Kidney glomerular epithelial cell (primary cell): ENCODE measurements around the gene ST8SIA2.
"Not testable (repeated sequence)": the region's sequence is repeated elsewhere in the genome, so short reads cannot be mapped to it uniquely, and the experiment has no call there.

ENCODE experiments used
- DNase-seq: peaks from one replicate; lab custom pipeline; 2025; lab: John Stamatoyannopoulos, UW

ST8SIA2 gene

DNA sequence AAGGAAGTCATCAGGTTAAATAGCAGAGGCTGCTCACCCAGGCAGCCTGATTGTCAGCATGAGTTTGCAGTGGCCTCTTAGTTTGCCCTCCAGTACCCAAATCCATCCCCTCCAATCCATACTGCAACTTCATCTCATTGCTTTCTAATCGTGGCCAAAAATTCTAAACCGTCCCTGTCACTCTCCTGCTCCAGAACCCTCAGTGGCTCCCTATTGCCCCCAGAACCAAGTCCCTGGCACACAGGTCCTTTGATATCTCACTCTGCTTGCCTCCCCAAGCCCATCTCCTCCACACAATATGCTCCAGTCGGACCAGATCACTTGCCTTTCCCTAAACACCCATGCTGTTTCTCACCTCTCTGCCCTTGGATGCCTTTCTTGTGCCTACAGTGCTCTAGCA lies 49.7 kb downstream of the ST8SIA2 start:
- no peak for DNase-seq

DNA sequence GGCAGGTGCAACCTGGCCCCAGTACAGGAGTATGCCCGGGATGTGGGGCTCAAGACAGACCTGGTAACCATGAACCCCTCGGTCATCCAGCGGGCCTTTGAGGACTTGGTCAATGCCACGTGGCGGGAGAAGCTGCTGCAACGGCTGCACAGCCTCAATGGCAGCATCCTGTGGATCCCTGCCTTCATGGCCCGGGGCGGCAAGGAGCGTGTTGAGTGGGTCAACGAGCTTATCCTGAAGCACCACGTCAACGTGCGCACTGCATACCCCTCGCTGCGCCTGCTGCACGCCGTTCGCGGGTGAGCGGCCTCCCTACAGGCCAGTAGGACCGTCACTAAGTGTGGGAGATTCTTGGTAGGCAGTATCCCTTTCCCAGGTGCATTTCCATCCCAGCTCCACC lies 51.0 kb downstream of the ST8SIA2 start:
- no peak for DNase-seq

- DNase-seq = no peak
These were observed 54.7 kb downstream of the ST8SIA2 start for GRCh38 chr15:92448370-92448769.

DNA sequence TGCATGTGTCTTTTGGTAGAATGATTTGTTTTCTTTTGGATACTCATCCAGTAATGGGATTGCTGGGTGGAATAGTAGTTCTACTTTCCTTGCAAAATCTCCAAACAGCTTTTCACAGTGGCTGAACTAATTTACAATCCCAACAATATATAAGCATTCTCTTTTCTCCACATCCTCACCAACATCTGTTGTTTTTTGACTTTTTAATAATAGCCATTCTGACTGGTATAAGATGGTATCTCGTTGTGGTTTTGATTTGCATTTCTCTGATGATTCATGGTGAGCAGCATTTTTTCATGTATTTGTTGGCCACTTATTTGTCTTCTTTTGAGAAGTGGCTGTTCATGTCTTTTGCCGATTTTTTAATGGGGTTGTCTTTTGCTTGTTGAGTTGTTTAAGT lies 55.8 kb downstream of the ST8SIA2 start:
- no peak for DNase-seq

DNA sequence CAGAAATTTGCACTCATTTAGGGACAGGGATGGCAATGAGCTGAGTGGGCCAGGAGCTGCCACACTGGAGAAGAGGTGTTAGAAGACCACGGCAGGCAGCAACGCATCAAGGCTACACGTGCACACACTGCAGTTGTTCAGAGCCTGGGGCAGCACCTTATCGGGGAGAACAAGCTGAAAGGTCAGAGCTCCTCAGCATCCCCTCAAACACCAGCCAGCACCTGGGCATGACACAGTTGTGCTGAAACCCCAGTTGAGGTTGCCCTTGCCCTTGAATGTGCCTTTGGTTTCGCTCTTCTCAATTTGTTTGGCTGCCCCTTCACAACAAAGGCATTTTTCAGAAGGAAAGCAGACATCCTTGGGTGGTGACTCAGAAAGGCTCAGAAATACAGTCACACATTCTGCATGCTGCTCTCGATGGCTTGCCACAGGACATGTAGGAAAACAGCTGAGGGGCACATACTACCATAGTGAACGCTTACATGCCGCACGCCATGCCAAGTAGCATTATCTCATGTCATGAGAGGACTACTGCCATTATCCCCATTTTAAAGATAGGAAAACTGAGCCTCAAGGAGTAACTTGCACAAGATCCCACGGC lies 57.6 kb downstream of the ST8SIA2 start:
- DNase-seq = no peak

DNA sequence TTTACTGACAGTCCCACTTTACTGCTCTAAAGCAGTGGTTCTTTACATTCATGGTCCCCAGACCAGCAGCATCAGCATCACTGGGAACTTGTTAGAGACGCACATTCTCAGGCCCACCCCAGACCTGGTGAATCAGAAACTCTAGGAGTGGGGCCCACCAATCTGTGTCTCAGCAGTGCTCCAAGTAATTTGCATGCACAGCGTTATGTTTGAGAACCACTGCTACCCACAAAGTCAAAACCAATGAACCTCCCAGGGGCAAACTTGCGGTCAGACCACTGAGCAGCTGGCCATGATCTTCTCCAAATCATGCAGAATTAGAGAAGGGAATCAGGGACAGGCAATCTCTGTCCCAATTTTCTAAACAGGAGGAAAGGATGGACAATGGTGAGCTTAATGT lies 58.5 kb downstream of the ST8SIA2 start:
- no peak for DNase-seq

- no peak for DNase-seq
These were observed 59.9 kb downstream of the ST8SIA2 start for GRCh38 chr15:92453607-92454006.

DNA sequence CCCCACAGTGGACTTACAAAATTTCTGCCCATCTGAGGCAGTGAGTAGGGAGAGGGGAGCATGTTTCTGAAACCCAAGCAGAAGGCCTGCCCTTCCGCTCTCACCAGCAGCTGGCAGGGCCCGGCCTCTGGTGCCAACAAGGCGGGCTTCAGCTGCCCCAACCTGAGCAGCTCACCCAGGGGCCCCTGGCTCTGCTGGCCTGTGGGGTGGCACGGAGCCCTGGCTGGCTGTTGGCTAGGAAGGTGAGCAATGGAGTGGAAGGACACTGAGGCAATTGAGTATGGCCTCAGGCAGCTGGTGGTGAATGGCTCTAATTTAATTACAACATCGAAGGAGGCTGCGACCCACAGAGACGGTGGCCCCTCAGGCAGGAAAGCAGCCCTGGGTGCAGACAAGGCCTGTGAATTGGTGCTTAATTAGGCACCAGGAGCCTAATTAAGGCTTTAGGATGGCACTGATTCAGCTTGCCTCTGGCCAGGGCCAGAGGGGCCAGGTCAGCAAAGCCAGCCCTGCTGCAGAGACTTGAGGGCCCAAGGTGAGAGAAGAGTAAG lies 60.9 kb downstream of the ST8SIA2 start:
- no peak for DNase-seq

DNA sequence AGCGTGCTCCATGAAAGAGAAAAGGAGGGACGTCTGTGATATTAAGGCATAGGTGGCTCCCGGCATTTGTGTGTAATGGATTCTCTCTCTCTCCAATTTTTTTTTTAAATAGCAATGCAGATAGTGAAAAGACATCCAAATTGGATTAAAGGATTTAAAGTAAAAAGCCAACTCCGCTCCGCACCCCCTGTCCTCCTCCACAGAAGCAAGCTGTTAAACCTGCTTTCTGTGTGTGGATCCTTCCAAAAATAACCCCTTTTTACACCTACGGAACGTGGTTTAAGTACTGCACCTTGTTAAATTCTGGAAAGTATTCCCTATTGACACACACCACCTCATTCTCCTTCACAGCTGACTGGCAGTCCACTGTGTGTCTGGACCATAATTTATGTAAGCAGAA lies 61.6 kb downstream of the ST8SIA2 start:
- DNase-seq = no peak

- DNase-seq = no peak
These were observed 63.9 kb downstream of the ST8SIA2 start for GRCh38 chr15:92457471-92458041.

GRCh38 chr15:92460023-92460422 lies 66.3 kb downstream of the ST8SIA2 start:
- DNase-seq = no peak

GRCh38 chr15:92462424-92463125 lies 68.9 kb downstream of the ST8SIA2 start:
- no peak for DNase-seq

DNA sequence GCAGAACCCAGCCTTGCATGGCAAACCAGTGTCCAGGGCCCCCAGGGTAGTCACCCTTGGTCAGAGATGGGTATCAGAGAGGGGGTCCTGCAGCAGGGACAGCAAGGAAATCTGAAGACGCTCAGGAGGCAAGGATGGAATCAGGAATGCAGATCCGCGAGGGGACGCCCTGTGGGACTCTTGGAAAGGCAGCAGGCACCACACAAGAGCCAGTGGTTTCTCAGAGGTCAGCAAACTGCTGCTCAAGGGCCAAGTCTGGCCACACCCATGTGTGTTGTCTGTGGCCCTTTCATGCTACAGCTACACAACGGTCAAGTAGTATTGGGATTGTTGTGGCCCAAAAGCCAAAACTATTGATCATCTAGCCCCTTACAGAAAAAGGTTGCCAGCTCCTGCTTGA lies 69.7 kb downstream of the ST8SIA2 start:
- DNase-seq = no peak

- no peak for DNase-seq
These were observed 70.1 kb downstream of the ST8SIA2 start for GRCh38 chr15:92463826-92464225.

DNA sequence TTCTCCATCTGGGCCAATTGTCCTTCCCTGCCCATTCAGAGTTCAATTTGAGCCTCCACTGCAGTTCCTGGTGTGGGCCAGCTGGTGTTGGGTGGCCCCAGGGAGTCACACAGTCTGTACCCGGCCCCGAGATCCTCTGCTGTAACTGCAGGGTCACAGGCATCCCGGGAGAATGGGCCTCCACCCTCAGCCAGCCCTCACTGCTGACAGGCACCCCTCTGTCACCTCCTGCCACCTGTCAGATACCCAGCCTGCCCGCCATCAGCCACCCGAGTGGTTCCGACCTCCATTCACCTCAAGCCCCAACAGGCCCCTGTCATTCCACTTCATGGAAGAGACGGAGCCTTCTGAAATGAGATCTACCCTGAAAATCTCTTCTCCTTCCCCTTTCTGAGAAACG lies 73.2 kb downstream of the ST8SIA2 start:
- DNase-seq = no peak

DNA sequence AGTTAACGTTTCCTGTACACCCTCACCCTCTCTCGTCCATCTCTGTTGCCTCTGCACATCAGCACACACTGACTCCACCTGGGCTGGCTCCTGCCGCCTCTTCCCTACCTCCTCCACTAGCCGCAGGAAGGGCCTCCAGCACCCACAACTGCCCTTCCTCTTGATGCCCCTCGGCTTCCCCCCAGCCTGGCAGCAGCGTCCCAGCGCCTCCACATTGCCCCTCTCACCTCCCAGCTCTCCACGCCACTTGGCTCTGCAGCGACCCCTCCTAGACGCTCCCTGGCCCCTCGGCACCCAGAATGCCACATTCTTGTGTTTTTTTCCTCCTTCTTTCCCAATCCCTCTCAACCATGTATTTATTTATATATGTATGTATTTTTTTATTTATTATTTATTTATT lies 73.6 kb downstream of the ST8SIA2 start:
- no peak for DNase-seq

GRCh38 chr15:92468991-92469390 lies 75.3 kb downstream of the ST8SIA2 start:
- DNase-seq = no peak

- no peak for DNase-seq
These were observed 77.6 kb downstream of the ST8SIA2 start for GRCh38 chr15:92471288-92471687.

DNA sequence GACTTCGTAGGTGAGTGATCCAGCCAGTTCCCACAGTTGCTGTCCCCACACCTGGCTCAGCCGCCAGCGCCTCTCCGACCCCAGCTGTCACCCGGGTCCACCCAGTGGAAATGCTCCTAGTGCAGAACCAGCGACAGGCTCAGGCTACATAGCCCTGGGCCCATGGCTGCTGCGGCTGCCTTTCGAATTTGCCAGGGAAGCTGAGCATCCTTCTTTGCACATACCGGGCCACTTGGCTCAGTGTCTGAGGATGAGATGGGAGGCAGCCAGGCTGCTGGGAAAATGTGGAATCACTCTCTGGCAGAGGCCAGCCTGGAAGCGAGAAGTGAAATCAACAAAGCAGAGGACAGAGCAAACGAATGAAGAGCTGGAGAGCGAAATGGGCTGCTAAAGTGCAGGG lies 80.1 kb downstream of the ST8SIA2 start:
- no peak for DNase-seq

DNA sequence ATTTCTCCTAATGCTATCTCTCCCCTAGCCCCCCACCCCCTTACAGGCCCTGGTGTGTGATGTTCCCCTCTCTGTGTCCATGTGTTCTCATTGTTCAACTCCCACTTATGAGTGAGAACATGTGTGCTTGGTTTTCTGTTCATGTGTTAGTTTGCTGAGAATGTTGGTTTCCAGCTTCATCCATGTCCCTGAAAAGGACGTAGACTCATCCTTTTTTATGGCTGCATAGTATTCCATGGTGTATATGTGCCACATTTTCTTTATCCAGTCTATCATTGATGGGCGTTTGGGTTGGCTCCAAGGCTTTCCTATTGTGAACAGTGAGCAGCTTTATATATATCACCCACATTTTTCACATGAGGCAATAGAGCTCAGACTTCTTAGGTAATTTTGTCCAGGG lies 86.0 kb downstream of the ST8SIA2 start:
- not testable (repeated sequence) for DNase-seq

DNA sequence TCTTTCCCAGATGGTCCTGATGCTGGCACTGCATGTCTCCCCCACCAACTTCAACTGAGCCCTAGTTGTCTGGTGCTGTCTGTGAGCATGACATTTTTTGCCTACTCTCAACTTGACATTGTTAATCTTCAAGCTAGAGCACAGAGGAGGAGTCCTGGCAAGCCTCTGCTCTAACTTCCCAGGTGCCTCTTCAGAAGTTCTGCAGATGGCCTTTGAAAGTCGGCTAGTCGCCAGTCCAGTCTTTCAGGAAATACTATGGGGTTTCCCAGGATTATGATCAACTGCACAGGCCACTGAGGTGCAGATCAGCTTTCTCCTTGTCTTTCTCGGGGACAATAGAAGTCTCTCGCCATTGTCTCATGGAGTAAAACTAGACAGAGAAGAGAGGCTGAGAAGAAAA lies 86.7 kb downstream of the ST8SIA2 start:
- DNase-seq = no peak

DNA sequence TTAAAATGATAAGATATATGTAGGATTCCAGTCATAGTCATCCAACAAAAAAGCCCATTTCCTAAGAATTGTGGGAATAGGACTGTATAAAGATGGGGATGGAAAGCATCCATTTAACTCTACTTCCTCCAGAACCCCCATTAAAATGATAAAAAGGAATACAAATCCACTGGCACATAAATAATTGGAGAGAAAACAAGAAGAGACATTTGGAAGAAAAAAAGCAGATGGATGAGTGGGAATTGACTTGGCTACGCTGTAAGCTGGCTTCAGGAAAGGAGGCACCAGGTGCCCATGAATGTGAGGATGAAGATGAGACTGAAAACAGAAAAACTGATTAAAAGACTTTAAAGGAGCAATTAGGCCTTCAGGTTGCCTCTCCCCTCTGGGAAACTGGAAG lies 91.8 kb downstream of the ST8SIA2 start:
- no peak for DNase-seq

DNA sequence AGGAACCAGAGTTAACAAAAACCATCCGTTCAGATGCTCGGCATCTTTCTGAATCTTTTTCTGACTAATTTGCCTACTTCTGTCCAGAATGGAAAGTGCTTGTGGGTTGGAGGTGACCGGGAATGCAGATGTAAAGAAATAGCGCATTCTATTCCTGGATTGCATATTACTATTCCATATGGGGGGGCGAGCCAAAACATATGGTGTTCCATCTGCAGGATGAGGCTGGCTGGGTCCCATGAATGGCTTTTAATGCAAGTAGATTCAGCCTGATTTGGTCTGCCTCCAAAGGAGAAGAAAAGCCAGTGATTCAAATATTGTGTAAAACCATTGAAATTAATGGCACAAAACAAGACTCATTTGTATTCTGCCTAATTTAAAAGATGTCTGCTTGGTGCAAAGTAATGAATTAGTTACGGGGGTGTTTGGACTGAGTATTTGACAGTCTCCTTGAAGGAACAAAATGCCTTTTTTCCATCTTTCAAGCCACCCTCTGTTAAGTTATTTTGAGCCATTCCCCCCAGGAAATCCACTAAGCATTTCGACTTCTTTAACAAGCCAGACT lies 99.0 kb downstream of the ST8SIA2 start:
- no peak for DNase-seq
